ENCODE measurements around the gene REEP1.
A peak's percentile ranks its signal among the peaks of the same experiment; 100 is the strongest.
"Not testable (repeated sequence)": the region's sequence is repeated elsewhere in the genome, so short reads cannot be mapped to it uniquely, and the experiment has no call there.

REEP1 gene

DNA sequence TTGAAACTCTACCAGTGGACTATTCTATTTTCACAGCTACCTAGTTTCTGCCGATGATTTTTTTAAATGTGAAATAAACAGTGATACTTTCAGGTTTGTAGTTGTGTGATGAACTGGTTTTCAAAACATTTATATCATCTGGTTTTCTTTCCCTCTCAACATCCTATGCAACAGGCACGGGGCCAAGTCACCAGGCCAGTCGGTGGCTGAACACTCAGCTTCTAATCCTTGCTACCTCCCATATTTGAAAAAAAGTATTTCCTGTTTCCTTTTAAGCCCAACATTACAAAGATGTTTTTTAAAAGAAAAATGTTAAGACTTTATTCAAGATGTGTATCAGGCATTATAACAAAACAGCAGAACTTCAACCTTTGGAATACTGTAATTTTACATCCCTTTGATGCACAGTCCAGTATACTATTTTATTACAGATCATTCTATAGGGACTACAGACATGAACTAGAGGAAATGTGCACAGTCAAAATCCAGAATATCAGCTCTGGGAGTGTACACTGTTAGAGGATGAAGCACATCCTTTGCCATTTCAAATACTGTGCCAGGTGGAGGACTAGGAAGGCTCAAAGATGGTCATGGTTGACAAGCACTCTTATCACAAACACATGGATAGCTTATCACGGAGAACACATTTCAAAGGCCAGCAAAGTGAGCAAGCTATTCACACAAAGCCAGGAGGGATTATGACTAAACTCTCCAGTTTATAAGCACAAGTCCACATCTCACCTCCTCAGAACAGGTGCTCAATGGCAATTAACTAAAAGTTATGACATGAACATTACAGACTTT lies 123.5 kb downstream of the REEP1 start:
- H3K9ac ChIP-seq (ENCODE audit: low read depth, low read length) = no peak overlapping the region
- H3K27me3 ChIP-seq (ENCODE audit: insufficient read depth, low read length) = no peaks in the 10 kb centered on the region
- H3K4me3 ChIP-seq (ENCODE audit: low read length) = no peak overlapping the region
- no peak overlapping the region for H3K27ac ChIP-seq (ENCODE audit: low read length)
- peaks cover 55% of the 10 kb centered on the region for H3K36me3 ChIP-seq (ENCODE audit: insufficient read depth, low read depth, low read length)
- no peaks in the 10 kb centered on the region for H3K4me1 ChIP-seq (ENCODE audit: insufficient read depth, low read length)
- no peaks in the 10 kb centered on the region for H3K9me3 ChIP-seq (ENCODE audit: insufficient read depth, low read depth, low read length)

DNA sequence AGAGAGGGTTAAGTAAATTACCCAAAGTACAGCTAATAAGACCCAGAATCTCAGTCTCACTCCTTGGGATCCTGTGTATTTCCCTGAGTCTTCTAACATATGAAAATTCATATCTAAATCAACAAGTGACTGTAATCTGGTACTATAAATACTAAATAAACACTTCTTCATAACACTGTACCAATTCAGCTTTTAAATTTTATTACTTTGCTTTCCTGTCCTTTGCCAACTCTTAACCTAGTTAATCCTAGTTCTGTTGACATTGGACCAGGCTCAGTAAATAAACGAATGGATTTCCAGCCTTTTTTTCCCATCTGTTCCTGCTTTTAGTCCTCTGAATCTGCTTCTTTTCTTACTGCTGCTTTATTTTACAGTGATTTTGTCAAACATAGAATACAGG lies 124.4 kb downstream of the REEP1 start:
- Histone ChIP-seq H3K9me3 (ENCODE audit: insufficient read depth, low read depth, low read length) (no peaks in the 10 kb centered on the region), H3K4me3 (ENCODE audit: low read length) (no peak overlapping the region), H3K27me3 (ENCODE audit: insufficient read depth, low read length) (no peaks in the 10 kb centered on the region), H3K4me1 (ENCODE audit: insufficient read depth, low read length) (no peaks in the 10 kb centered on the region), H3K9ac (ENCODE audit: low read depth, low read length) (no peak overlapping the region), H3K36me3 (ENCODE audit: insufficient read depth, low read depth, low read length) (peaks cover 63% of the 10 kb centered on the region), H3K27ac (ENCODE audit: low read length) (no peak overlapping the region)

DNA sequence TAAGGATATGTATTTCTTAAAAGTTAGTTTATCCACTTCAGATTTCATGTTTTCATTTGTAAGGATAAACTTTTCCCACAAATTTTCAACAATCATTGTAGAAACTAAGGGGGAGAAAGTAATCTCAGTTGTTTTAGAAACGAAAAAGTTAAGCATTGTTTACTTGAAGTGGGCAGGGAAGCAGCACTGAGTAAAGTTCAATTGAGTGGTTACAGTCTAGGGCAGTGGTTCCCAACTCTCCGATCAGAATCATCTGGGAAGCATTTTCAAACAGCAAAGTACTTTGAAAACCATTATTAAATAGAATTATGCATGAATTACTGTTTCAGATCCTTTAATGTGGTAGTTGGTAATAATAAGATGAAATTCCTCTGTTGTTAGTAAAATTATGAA lies 125.6 kb downstream of the REEP1 start:
- no peaks in the 10 kb centered on the region for H3K9me3 ChIP-seq (ENCODE audit: insufficient read depth, low read depth, low read length)
- peaks cover 76% of the 10 kb centered on the region for H3K36me3 ChIP-seq (ENCODE audit: insufficient read depth, low read depth, low read length)
- no peak overlapping the region for H3K27ac ChIP-seq (ENCODE audit: low read length)

DNA sequence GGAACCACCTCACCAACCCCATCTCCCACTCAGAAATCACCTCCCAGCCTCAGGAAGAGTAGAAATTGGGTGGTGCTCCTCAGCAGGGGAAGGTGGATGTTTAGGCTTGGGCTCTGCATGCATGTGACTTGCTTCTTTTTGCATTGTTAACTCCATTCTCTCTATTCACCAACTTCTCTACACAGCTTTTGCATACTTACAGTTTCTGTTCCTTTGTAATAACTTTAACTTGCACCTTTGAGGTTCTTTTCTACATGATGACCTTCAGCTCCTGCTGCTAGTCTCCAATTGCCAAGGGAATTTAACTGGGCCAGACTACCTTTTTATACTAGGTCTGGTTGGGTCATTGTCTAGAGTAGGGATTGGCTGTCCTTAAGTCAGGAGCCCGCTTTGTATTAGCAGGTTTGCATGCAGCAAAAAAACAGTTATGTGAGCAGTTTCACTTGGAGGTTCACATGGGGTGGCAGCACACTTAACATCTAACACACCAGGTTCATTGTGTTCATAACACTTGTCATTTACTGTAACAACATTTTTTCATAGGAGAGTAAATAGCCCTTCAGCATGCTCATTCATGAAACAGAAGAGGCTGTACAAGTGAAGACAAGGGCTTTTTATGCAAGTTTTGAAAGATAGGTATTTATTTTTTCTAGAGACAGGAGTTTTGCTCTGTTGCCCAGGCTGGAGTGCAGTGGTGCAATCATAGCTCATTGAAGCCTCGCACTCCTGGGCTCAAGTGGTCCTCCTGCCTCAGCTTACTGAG lies 126.2 kb downstream of the REEP1 start:
- H3K4me1 ChIP-seq (ENCODE audit: insufficient read depth, low read length) = no peaks in the 10 kb centered on the region
- no peaks in the 10 kb centered on the region for H3K27me3 ChIP-seq (ENCODE audit: insufficient read depth, low read length)
- H3K27ac ChIP-seq (ENCODE audit: low read length) = no peak overlapping the region
- no peaks in the 10 kb centered on the region for H3K9me3 ChIP-seq (ENCODE audit: insufficient read depth, low read depth, low read length)
- H3K9ac ChIP-seq (ENCODE audit: low read depth, low read length) = no peak overlapping the region
- H3K4me3 ChIP-seq (ENCODE audit: low read length) = no peak overlapping the region
- peaks cover 82% of the 10 kb centered on the region for H3K36me3 ChIP-seq (ENCODE audit: insufficient read depth, low read depth, low read length)

More for the DNA sequence above, 125.6 kb downstream of the REEP1 start:
- H3K4me3 ChIP-seq (ENCODE audit: low read length) = no peak overlapping the region
- H3K27me3 ChIP-seq (ENCODE audit: insufficient read depth, low read length) = no peaks in the 10 kb centered on the region
- no peak overlapping the region for H3K9ac ChIP-seq (ENCODE audit: low read depth, low read length)
- H3K4me1 ChIP-seq (ENCODE audit: insufficient read depth, low read length) = no peaks in the 10 kb centered on the region

DNA sequence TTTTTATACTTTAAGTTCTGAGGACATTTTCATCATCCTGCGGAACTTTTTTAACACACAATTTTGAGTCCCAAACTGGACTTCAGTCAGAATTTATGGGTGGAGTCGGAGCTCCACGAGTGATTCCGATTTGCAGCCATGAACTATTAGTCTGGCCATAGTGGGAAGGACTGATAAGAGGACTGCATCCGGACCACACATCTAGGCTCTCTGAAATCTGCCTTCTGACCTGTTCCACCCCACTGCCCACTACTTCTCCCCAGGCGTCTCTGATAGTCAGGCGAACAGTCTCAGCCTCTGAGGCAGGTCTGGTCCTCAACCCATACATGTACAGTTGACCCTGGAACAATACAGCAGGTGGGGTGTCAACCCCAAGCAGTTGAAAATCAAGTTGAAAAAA lies 133.0 kb downstream of the REEP1 start:
- H3K4me3 ChIP-seq (ENCODE audit: low read length) = no peak overlapping the region
- H3K27me3 ChIP-seq (ENCODE audit: insufficient read depth, low read length) = no peaks in the 10 kb centered on the region
- H3K9ac ChIP-seq (ENCODE audit: low read depth, low read length) = no peak overlapping the region
- H3K36me3 ChIP-seq (ENCODE audit: insufficient read depth, low read depth, low read length) = peaks cover 41% of the 10 kb centered on the region
- H3K9me3 ChIP-seq (ENCODE audit: insufficient read depth, low read depth, low read length) = no peaks in the 10 kb centered on the region
- H3K27ac ChIP-seq (ENCODE audit: low read length) = no peak overlapping the region
- H3K4me1 ChIP-seq (ENCODE audit: insufficient read depth, low read length) = peaks cover 10% of the 10 kb centered on the region; the same call in 1 of the 2 replicates

DNA sequence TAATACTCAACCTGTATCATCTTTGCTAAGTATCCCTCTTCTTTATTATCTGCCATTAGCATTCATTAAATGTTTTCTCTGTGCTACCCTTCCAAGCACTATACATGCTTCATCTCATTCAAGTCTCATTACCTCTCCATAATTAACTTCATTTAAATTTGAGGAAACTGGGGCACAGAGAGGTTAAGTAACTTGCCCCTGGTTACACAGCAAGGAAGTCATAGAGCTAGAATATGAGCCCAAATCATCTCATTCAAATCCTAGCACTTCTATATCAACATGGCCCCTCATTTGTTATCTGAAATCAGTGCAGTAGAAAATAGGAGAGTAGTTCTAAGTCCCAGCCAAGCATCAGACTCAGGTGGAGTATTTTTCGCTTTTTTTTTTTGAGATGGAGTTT lies 133.8 kb downstream of the REEP1 start:
- Histone ChIP-seq H3K36me3 (ENCODE audit: insufficient read depth, low read depth, low read length) (peaks cover 33% of the 10 kb centered on the region), H3K27me3 (ENCODE audit: insufficient read depth, low read length) (no peaks in the 10 kb centered on the region), H3K27ac (ENCODE audit: low read length) (no peak overlapping the region), H3K9ac (ENCODE audit: low read depth, low read length) (no peak overlapping the region), H3K4me1 (ENCODE audit: insufficient read depth, low read length) (peaks cover 10% of the 10 kb centered on the region; the same call in 1 of the 2 replicates), H3K9me3 (ENCODE audit: insufficient read depth, low read depth, low read length) (no peaks in the 10 kb centered on the region), H3K4me3 (ENCODE audit: low read length) (no peak overlapping the region)

DNA sequence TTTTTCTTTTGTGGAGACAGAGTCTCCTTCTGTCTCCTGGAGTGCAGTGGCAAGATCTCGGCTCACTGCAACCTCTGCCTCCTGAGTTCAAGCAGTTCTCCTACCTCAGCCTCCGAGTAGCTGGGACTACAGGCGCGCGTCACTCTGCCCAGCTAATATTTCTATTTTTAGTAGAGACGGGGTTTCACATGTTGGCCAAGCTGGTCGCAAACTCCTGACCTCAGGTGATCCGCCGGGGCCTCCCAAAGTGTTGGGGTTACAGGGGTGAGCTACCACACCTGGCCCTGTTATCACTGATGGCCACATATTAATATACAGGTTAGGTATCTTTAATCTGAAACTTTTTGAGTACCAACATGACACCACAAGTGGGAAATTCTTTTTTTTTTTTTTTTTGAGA lies 134.7 kb downstream of the REEP1 start:
- Histone ChIP-seq H3K9ac (ENCODE audit: low read depth, low read length) (0 out of 2 replicates have a peak overlapping the region, but pooled peaks have one; percentile 3), H3K4me3 (ENCODE audit: low read length) (peak overlapping the region; percentile 17; the same call in 1 of the 2 replicates)

DNA sequence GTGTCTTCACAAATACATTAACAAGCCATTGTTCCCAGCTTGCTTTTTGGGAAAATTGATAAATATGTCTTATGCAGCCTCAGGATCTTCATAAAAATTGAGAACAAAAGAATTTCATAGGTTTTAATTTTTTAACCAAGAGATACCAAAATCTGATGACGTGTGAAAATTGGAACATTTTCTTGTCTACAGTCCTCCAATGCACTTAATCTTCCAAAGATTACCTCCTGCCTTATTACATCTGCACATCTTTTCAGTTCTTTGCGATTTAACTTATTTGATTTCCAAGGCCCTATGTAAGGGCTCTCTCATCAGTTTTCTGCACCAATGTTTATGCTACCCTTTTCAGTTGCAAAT lies 135.1 kb downstream of the REEP1 start:
- peaks cover 10% of the 10 kb centered on the region; the same call in 1 of the 2 replicates for H3K4me1 ChIP-seq (ENCODE audit: insufficient read depth, low read length)
- no peaks in the 10 kb centered on the region for H3K27me3 ChIP-seq (ENCODE audit: insufficient read depth, low read length)
- 0 out of 2 replicates have a peak overlapping the region, but pooled peaks have one; percentile 3 for H3K9ac ChIP-seq (ENCODE audit: low read depth, low read length)
- no peak overlapping the region for H3K27ac ChIP-seq (ENCODE audit: low read length)
- peaks cover 20% of the 10 kb centered on the region for H3K36me3 ChIP-seq (ENCODE audit: insufficient read depth, low read depth, low read length)
- peak overlapping the region; percentile 17; the same call in 1 of the 2 replicates for H3K4me3 ChIP-seq (ENCODE audit: low read length)
- H3K9me3 ChIP-seq (ENCODE audit: insufficient read depth, low read depth, low read length) = no peaks in the 10 kb centered on the region

More for the DNA sequence above, 134.7 kb downstream of the REEP1 start:
- Histone ChIP-seq H3K27me3 (ENCODE audit: insufficient read depth, low read length) (no peaks in the 10 kb centered on the region), H3K27ac (ENCODE audit: low read length) (no peak overlapping the region), H3K4me1 (ENCODE audit: insufficient read depth, low read length) (peaks cover 10% of the 10 kb centered on the region; the same call in 1 of the 2 replicates), H3K36me3 (ENCODE audit: insufficient read depth, low read depth, low read length) (peaks cover 24% of the 10 kb centered on the region), H3K9me3 (ENCODE audit: insufficient read depth, low read depth, low read length) (no peaks in the 10 kb centered on the region)

DNA sequence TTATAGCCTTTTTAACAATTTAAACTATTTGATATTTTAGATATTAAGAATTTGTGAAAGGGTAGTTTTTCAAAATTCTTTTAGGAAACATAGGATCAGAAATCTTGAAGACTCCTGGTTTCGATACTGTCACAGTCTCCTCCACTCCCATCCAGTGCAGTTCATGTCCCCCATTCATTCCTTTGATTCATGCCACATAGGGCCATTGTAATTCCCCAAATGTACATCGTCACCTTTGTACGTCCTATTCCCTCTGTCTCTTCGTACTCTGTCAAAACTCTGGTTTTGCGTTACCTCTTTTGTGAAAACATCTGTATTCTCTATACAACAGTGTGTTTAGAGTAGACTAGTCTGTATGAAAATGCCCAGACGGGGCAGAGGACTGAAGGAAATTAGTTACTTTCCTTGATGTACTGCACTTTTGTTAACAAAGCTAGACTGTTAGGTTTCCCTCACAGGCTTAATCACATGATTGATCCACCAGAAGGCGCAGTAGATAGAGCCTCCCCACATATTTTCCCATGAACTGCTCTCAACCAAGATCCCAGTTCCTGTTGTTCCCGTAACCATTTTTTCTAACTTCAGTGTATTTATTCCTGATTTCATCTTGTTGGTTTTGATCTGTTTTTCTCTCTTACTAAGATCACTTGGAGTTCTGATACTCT lies 135.6 kb downstream of the REEP1 start:
- peaks cover 10% of the 10 kb centered on the region; the same call in 1 of the 2 replicates for H3K4me1 ChIP-seq (ENCODE audit: insufficient read depth, low read length)
- H3K27ac ChIP-seq (ENCODE audit: low read length) = no peak overlapping the region
- H3K4me3 ChIP-seq (ENCODE audit: low read length) = no peak overlapping the region
- no peaks in the 10 kb centered on the region for H3K9me3 ChIP-seq (ENCODE audit: insufficient read depth, low read depth, low read length)
- H3K36me3 ChIP-seq (ENCODE audit: insufficient read depth, low read depth, low read length) = peaks cover 15% of the 10 kb centered on the region
- no peak overlapping the region; the same call in 1 of the 2 replicates for H3K9ac ChIP-seq (ENCODE audit: low read depth, low read length)
- no peaks in the 10 kb centered on the region for H3K27me3 ChIP-seq (ENCODE audit: insufficient read depth, low read length)

DNA sequence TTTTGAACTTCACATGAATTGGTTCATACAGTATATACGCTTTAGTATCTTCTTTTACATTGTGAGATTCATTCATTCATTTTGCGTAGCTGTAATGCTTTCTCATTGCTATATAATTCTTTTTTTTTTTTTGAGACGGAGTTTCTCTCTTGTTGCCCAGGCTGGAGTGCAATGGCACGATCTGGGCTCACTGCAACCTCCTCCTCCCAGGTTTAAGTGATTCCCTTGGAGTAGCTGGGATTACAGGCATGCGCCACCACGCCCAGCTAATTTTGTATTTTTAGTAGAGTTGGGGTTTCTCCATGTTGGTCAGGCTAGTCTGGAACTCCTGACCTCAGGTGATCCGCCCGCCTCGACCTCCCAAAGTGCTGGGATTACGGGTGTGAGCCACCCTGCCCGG lies 136.9 kb downstream of the REEP1 start:
- not testable (repeated sequence) for H3K27me3 ChIP-seq (ENCODE audit: insufficient read depth, low read length); H3K9me3 ChIP-seq (ENCODE audit: insufficient read depth, low read depth, low read length); H3K27ac ChIP-seq (ENCODE audit: low read length); H3K36me3 ChIP-seq (ENCODE audit: insufficient read depth, low read depth, low read length); H3K4me1 ChIP-seq (ENCODE audit: insufficient read depth, low read length)
- Histone ChIP-seq H3K9ac (ENCODE audit: low read depth, low read length) (peak overlapping the region; percentile 97; the same call in 1 of the 2 replicates), H3K4me3 (ENCODE audit: low read length) (peak overlapping the region; percentile 91)

DNA sequence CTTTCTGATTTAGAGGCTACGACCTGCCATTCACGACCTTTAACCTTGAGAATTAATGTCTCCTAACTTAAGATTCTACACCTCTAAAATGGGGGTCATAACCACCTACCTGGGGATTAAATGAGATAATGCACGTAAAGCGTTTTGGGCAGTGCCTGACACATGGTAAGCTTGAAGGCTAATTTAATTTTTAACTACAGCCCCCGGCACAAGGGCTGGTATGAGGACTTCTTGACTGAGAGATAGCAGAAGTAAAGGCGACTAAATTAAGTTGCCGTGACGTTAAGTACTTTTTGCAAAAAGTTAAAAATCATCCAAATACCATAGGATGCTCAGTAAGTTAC lies 137.6 kb downstream of the REEP1 start:
- H3K27ac ChIP-seq (ENCODE audit: low read length) = peak overlapping the region; percentile 20
- H3K4me1 ChIP-seq (ENCODE audit: insufficient read depth, low read length) = peaks cover 10% of the 10 kb centered on the region; the same call in 1 of the 2 replicates

More for the DNA sequence above, 137.6 kb downstream of the REEP1 start:
- no peaks in the 10 kb centered on the region for H3K9me3 ChIP-seq (ENCODE audit: insufficient read depth, low read depth, low read length)
- H3K36me3 ChIP-seq (ENCODE audit: insufficient read depth, low read depth, low read length) = no peaks in the 10 kb centered on the region
- peak overlapping the region; percentile 97 for H3K9ac ChIP-seq (ENCODE audit: low read depth, low read length)
- peak overlapping the region; percentile 91 for H3K4me3 ChIP-seq (ENCODE audit: low read length)
- no peaks in the 10 kb centered on the region for H3K27me3 ChIP-seq (ENCODE audit: insufficient read depth, low read length)

Measured in iPS-20b (cell line).